Omental fat pad (tissue), 4 donors: Measurements from ENCODE around the gene PLA2G4D. TPM values are rescaled to one million over a fixed set of nuclear protein-coding genes. Genes with fewer than 3 reads are reported as not detected.

Experiments used
- ATAC-seq: fragments of 150-250 bp; one replicate; pipeline ENCODE4 v1.9.1; 2016; ENCODE audit warnings: mild to moderate bottlenecking, moderate library complexity; ENCODE audit not compliant: low FRiP score
- DNase-seq: peaks from one replicate; pipeline ENCODE4 v3.0.0-alpha.2; 2019; ENCODE audit warnings: low spot score
- CTCF ChIP-seq, 3 donors: fragments of 450-650 bp; IDR thresholded peaks; one replicate each; pipeline ENCODE4 v1.5.1; 2016 to 2017; ENCODE audit warnings: antibody characterized with exemption in 3 of 3, mild to moderate bottlenecking in 3 of 3, moderate library complexity in 2 of 3
- total RNA-seq, 4 donors: library from RNA; depleted of rRNA; stranded (reverse); fragments of >200 nt; gene quantifications; one replicate each; pipeline ENCODE4 v1.1.0, GENCODE V29; 2016

Gene PLA2G4D
- total RNA-seq, 4 donors from 2014 or later = 0.09 TPM; not detected in 3

- ATAC-seq = no peak
- DNase-seq = no peak
- TF ChIP-seq CTCF (IDR thresholded peaks at IDR 0.05) = no peak
Observed at GRCh38 chr15:42072141-42072685, 22.1 kb downstream of the PLA2G4D start.

- DNase-seq (no peak), ATAC-seq (no peak)
- no peak for TF ChIP-seq CTCF (IDR thresholded peaks at IDR 0.05)
Observed at GRCh38 chr15:42071717-42072116, 22.6 kb downstream of the PLA2G4D start.

- no peak for TF ChIP-seq CTCF (IDR thresholded peaks at IDR 0.05)
- DNase-seq = no peak
- no peak for ATAC-seq
Observed at GRCh38 chr15:42070976-42071350, 23.4 kb downstream of the PLA2G4D start.

GRCh38 chr15:42070279-42070975 lies 23.9 kb downstream of the PLA2G4D start:
- ATAC-seq (no peak), DNase-seq (no peak)
- no peak for TF ChIP-seq CTCF (IDR thresholded peaks at IDR 0.05)

- DNase-seq (no peak), ATAC-seq (no peak)
- TF ChIP-seq CTCF (IDR thresholded peaks at IDR 0.05) = no peak
Observed at GRCh38 chr15:42069496-42070278, 24.7 kb downstream of the PLA2G4D start.

- TF ChIP-seq CTCF (IDR thresholded peaks at IDR 0.05) = no peak
- no peak for DNase-seq
- ATAC-seq = no peak
Observed at GRCh38 chr15:42069025-42069424, 25.3 kb downstream of the PLA2G4D start.
